ENCODE results near the gene FAM3D. TPM values are rescaled to one million over a fixed set of nuclear protein-coding genes. Genes with fewer than 3 reads are reported as not detected.
A peak's percentile ranks its signal among the peaks of the same experiment; 100 is the strongest.

FAM3D gene
- total and polyA plus RNA-seq, 2 of the 8 experiments (the other 6 are each of a cell fraction or from before 2014, with no cell fraction given): not detected

- H3K23me2 ChIP-seq (ENCODE audit: low read depth, low read length): no peaks in the 10 kb centered on the region
- no peak overlapping the region for H3K27ac ChIP-seq (ENCODE audit: low read depth, low read length)
- POLR2A ChIA-PET (ENCODE audit: partially characterized antibody): interaction anchor here (1.0 kb wide), 1 partner anchor 12 kb away, joined by 3 read pairs; no protein-coding TSS in a partner anchor
- H3K4me1 ChIP-seq (replicated peaks in 1 of 4; ENCODE audit: control insufficient read depth in 3 of 4, insufficient read depth in 4 of 4, low read length in 3 of 4): peaks cover 0 to 4% (median 2%) of the 10 kb centered on the region in 4 experiments; a peak in 4 of 7 replicates
- peaks cover 9 to 54% (median 29%) of the 10 kb centered on the region in 4 experiments for H3K27me3 ChIP-seq (replicated peaks in 1 of 4; ENCODE audit: control insufficient read depth in 3 of 4, extremely low read depth in 1 of 4, insufficient read depth in 3 of 4, low read length in 3 of 4)
- H3K14ac ChIP-seq (ENCODE audit: insufficient read length): no peak overlapping the region
- TF ChIP-seq RAD21 (IDR thresholded peaks at IDR 0.05 in 1 of 2, conservative IDR thresholded peaks at IDR 0.05 in 1 of 2; ENCODE audit: low read depth in 2 of 2, low read length in 2 of 2) (peak; percentile 17 to 30; a peak in 3 of 4 replicates), SP2 (IDR thresholded peaks at IDR 0.05; ENCODE audit: low read length) (no peak)
- H4K8ac ChIP-seq (ENCODE audit: extremely low read depth, insufficient read depth, low read length): no peak overlapping the region
- no peak overlapping the region for H4K91ac ChIP-seq (replicated peaks; ENCODE audit: insufficient read length, low read length)
- no peak overlapping the region for H3K4me3 ChIP-seq (ENCODE audit: extremely low read depth in 1 of 4, insufficient read depth in 2 of 4, low read depth in 3 of 4, low read length in 4 of 4)
- 90% methylated on average over 8 of the region's 8 CpGs; no CpG with 5 or more reads in 1 of the 2 experiments for WGBS, 2 experiments (ENCODE audit: extremely low coverage in 1 of 2, insufficient coverage in 1 of 2, insufficient read length in 1 of 2, insufficient replicate concordance in 2 of 2, low coverage in 1 of 2, low lambda C conversion rate in 2 of 2, missing lambda C conversion rate in 1 of 2)
- no peaks in the 10 kb centered on the region for H3K9me3 ChIP-seq (ENCODE audit: insufficient read depth in 2 of 2, low read depth in 1 of 2, low read length in 1 of 2)
- DNase-seq (ENCODE audit: low read depth in 1 of 2, low spot score in 2 of 2) (no peak), FAIRE-seq (no peak)
- H2BK120ac ChIP-seq (replicated peaks; ENCODE audit: low read depth, low read length): no peak overlapping the region
- no peak overlapping the region for H3K18ac ChIP-seq (ENCODE audit: extremely low read depth, low read length)
- H4K5ac ChIP-seq (ENCODE audit: insufficient read length, low read depth, low read length): no peak overlapping the region
- H2AK5ac ChIP-seq (ENCODE audit: low read depth, low read length): no peak overlapping the region
- H3K23ac ChIP-seq (ENCODE audit: insufficient read length): no peak overlapping the region
- H2BK12ac ChIP-seq (ENCODE audit: low read depth, low read length): no peak overlapping the region
- H3K4me2 ChIP-seq (ENCODE audit: insufficient read depth in 1 of 2, low read depth in 2 of 2, low read length in 2 of 2): no peak overlapping the region
- H3K79me1 ChIP-seq (ENCODE audit: low read depth, low read length): no peaks in the 10 kb centered on the region
- H2BK15ac ChIP-seq (ENCODE audit: low read length): no peak overlapping the region
- no peak overlapping the region for H3K9ac ChIP-seq (replicated peaks in 1 of 4; ENCODE audit: extremely low read depth in 1 of 4, low read depth in 3 of 4, low read length in 3 of 4)
- H2AFZ ChIP-seq (ENCODE audit: low read length): no peak overlapping the region
- CTCF ChIA-PET (ENCODE audit: partially characterized antibody): interaction anchor here (0.6 to 25.1 kb wide), 11 partner anchors 10 to 393 kb away, joined by 3 to 994 read pairs (median 4); partner anchors contain the start of genes ACOX2 and FAM107A
- no peak overlapping the region for H3K56ac ChIP-seq (replicated peaks; ENCODE audit: insufficient read length, low read depth, low read length)
- no peak overlapping the region for H2BK5ac ChIP-seq (ENCODE audit: low read depth, low read length)
- H4K20me1 ChIP-seq (replicated peaks in 1 of 2; ENCODE audit: control insufficient read depth in 1 of 2, insufficient read depth in 2 of 2, low read length in 2 of 2): no peaks in the 10 kb centered on the region
- H3K79me2 ChIP-seq (ENCODE audit: control insufficient read depth in 1 of 2, insufficient read depth in 2 of 2, low read length in 2 of 2): no peaks in the 10 kb centered on the region
- no peaks in the 10 kb centered on the region; a peak in 1 of 8 replicates for H3K36me3 ChIP-seq (ENCODE audit: control insufficient read depth in 2 of 4, insufficient read depth in 4 of 4, low read length in 3 of 4)
- H2BK20ac ChIP-seq (ENCODE audit: low read length): no peak overlapping the region
- H3K4ac ChIP-seq (replicated peaks; ENCODE audit: insufficient read length, low read depth, low read length): no peak overlapping the region
Measured at GRCh38 chr3:58633157-58633865, 33.3 kb downstream of the FAM3D start.
